ENCODE data around the gene RAB12.

DNA sequence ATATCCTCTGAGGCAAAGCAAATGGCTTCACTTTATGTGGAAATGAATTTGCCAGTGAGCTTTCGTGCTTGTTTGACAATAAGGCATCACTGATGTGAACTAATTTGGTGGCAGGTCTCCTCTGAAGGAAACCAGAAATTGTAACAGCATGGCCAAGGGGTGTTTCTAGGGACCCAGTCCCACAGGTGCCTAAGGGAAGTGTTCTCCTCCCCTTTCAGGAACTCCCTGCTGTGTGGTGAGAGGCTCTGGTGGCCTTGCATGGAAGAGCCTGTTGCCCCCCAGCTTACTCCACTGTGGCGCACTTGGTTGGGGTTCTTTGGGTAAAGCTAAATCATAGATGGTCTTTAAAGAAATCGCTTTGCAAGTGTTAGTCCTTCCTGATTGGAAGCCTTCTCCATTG lies 20.4 kb downstream of the RAB12 start:
- TF ChIP-seq CTCF (conservative IDR thresholded peaks at IDR 0.05; ENCODE audit: low read length): no peak
- no peak for TF ChIP-seq EZH2phosphoT487 (IDR thresholded peaks at IDR 0.05; ENCODE audit: borderline replicate concordance, low read depth, low read length)
